T-cell (primary cell): ENCODE results near the gene BTN2A1. TPM values are rescaled to one million over a fixed set of nuclear protein-coding genes. Genes with fewer than 3 reads are reported as not detected.

Experiments used
- ATAC-seq, 4 experiments: fragments of 200-7000 bp in 3 of 4; fragments of 150-1000 bp in 1 of 4; cut with Tn5 transposase; replicated peaks in 1 of 4; 1 replicate in 3 of 4; 2 replicates in 1 of 4; pipeline ENCODE4 v1.10.0; 2021; ENCODE audit warnings: moderate library complexity in 3 of 4, mild to moderate bottlenecking in 2 of 4, moderate number of reproducible peaks in 1 of 4
- CTCF ChIA-PET, 2 donors: fragments of 300-600 bp; sonication (Branson Sonifier 250); formaldehyde crosslinking; loops; one replicate each; lab custom pipeline; 2022; ENCODE audit warnings: antibody characterized with exemption in 2 of 2; lab: Charles Lee
- POLR2A ChIA-PET, 2 donors: fragments of 300-600 bp; sonication (Branson Sonifier 250); formaldehyde crosslinking; loops; one replicate each; lab custom pipeline; 2022; ENCODE audit warnings: antibody characterized with exemption in 2 of 2; lab: Charles Lee
- DNase-seq, 35 experiments: peaks; one replicate each; pipeline versions ENCODE4 v3.0.0 to v3.0.0-alpha.2; 2013 to 2023
- H3K27ac ChIP-seq: one replicate; pipeline ENCODE4 v1.5.1; 2013; ENCODE audit warnings: low read length
- H3K27me3 ChIP-seq, 2 experiments: replicated peaks in 1 of 2; 1 replicate in 1 of 2; 2 replicates in 1 of 2; pipeline versions ENCODE4 v1.6.1 to v1.7.0; 2013; ENCODE audit warnings: low read length in 1 of 2, mixed read lengths in 1 of 2; ENCODE audit not compliant: control insufficient read depth in 2 of 2, insufficient read depth in 2 of 2; ENCODE audit errors: extremely low read depth in 1 of 2
- H3K36me3 ChIP-seq, 2 donors: 1 replicate in 1 of 2; 2 replicates in 1 of 2; pipeline versions ENCODE4 v1.6.1 to v1.7.0; 2013; ENCODE audit warnings: low read length in 1 of 2; ENCODE audit not compliant: control insufficient read depth in 2 of 2, insufficient read depth in 1 of 2; ENCODE audit errors: extremely low read depth in 1 of 2
- H3K4me1 ChIP-seq, 2 experiments: 1 replicate in 1 of 2; 2 replicates in 1 of 2; pipeline versions ENCODE4 v1.6.1 to v1.7.0; 2013; ENCODE audit warnings: low read length in 2 of 2, mixed read lengths in 1 of 2; ENCODE audit not compliant: insufficient read depth in 2 of 2, control insufficient read depth in 1 of 2; ENCODE audit errors: extremely low read depth in 1 of 2
- H3K4me3 ChIP-seq, 2 donors: 1 replicate in 1 of 2; 2 replicates in 1 of 2; pipeline versions ENCODE4 v1.5.1 to v1.7.0; 2013; ENCODE audit warnings: mild to moderate bottlenecking in 2 of 2, low read length in 1 of 2, moderate library complexity in 1 of 2; ENCODE audit not compliant: control insufficient read depth in 1 of 2; ENCODE audit errors: extremely low read depth in 1 of 2
- H3K9me3 ChIP-seq: 2 replicates; pipeline ENCODE4 v1.7.0; 2013
- H3K27ac Mint-ChIP-seq, 2 donors: one replicate each; pipeline ENCODE4 v1.8.0; 2020 to 2021; ENCODE audit warnings: mild to moderate bottlenecking in 2 of 2, mixed read lengths in 2 of 2
- H3K27me3 Mint-ChIP-seq, 2 donors: one replicate each; pipeline ENCODE4 v1.8.0; 2021 to 2022; ENCODE audit warnings: mixed read lengths in 2 of 2
- H3K36me3 Mint-ChIP-seq: one replicate; pipeline ENCODE4 v1.8.0; 2021; ENCODE audit warnings: mixed read lengths
- H3K4me1 Mint-ChIP-seq, 3 donors: one replicate each; pipeline ENCODE4 v1.8.0; 2020 to 2022; ENCODE audit warnings: mixed read lengths in 3 of 3, mild to moderate bottlenecking in 1 of 3
- H3K4me3 Mint-ChIP-seq, 3 donors: one replicate each; pipeline ENCODE4 v1.8.0; 2020 to 2022; ENCODE audit warnings: mild to moderate bottlenecking in 3 of 3, mixed read lengths in 3 of 3, moderate library complexity in 3 of 3
- H3K9me3 Mint-ChIP-seq, 3 donors: one replicate each; pipeline ENCODE4 v1.8.0; 2020 to 2022; ENCODE audit warnings: mixed read lengths in 3 of 3
- WGBS: methylation state at CpG from one replicate; pipeline ENCODE4 v1.1.5; 2013; ENCODE audit warnings: missing lambda C conversion rate; ENCODE audit not compliant: insufficient coverage; 5-methylcytosine and 5-hydroxymethylcytosine counted together
- total RNA-seq, 35 experiments: library from RNA in 6 of 35; stranded (reverse) in 6 of 35; fragments of 120-200 nt in 1 of 35; gene quantifications; one replicate each; pipeline versions ENCODE4 v1.2.1 to v1.2.4 and lab custom pipeline; 2013 to 2026

Gene BTN2A1
- total RNA-seq, 5 donors from 2014 or later (not counting 1 experiment from before 2014, with no cell fraction given) = 36.1 to 53.4 (median 47.9) TPM

GRCh38 chr6:26497610-26498009 lies 39.9 kb downstream of the BTN2A1 start:
- POLR2A ChIA-PET = interaction anchor here in 1 of 2 donors (0.5 kb wide), 1 partner anchor 491 kb away, joined by 8 read pairs; no protein-coding TSS in a partner anchor
- CTCF ChIA-PET = no interaction called here

GRCh38 chr6:26500102-26500501 lies 42.3 kb downstream of the BTN2A1 start, which contains the start of gene BTN1A1:
Gene BTN1A1 (plus strand): TSS chr6:26500303. CDS start chr6:26501287, 984 bp downstream.
- Mint-ChIP-seq H3K9me3 (no peaks in the 10 kb centered on the region), H3K27me3 (peaks cover 14 to 32% of the 10 kb centered on the region in 2 donors), H3K36me3 (no peaks in the 10 kb centered on the region), H3K4me3 (peak within 1 kb of the TSS; percentile 64 to 80 (median 70)), H3K27ac (no peak within 1 kb of the TSS), H3K4me1 (peaks cover 12 to 20% (median 18%) of the 10 kb centered on the region in 3 donors)
- Histone ChIP-seq H3K4me3 (peak within 1 kb of the TSS in 1 of 2 donors; percentile 71), H3K4me1 (peaks cover 0 to 14% of the 10 kb centered on the region in 2 experiments), H3K27ac (no peak within 1 kb of the TSS), H3K9me3 (no peaks in the 10 kb centered on the region), H3K36me3 (no peaks in the 10 kb centered on the region), H3K27me3 (peaks cover 2 to 27% of the 10 kb centered on the region in 2 experiments)
- WGBS = no CpG with 5 or more reads among the region's 2 CpGs
- ChIA-PET CTCF (no interaction called here), POLR2A (no interaction called here)
- ATAC-seq (no peak), DNase-seq (no peak)

More at GRCh38 chr6:26497610-26498009, 39.9 kb downstream of the BTN2A1 start:
- Mint-ChIP-seq H3K4me1 (peaks cover 12 to 37% (median 21%) of the 10 kb centered on the region in 3 donors), H3K9me3 (no peaks in the 10 kb centered on the region), H3K4me3 (no peak overlapping the region), H3K36me3 (no peaks in the 10 kb centered on the region), H3K27ac (no peak overlapping the region), H3K27me3 (peaks cover 8 to 23% of the 10 kb centered on the region in 2 donors)
- no peak for DNase-seq
- H3K27me3 ChIP-seq = peaks cover 2 to 16% of the 10 kb centered on the region in 2 experiments
- no peak overlapping the region for H3K27ac ChIP-seq
- no peaks in the 10 kb centered on the region for H3K9me3 ChIP-seq
- no peaks in the 10 kb centered on the region for H3K36me3 ChIP-seq
- H3K4me3 ChIP-seq = no peak overlapping the region
- no peak for ATAC-seq
- no CpG with 5 or more reads among the region's 4 CpGs for WGBS
- H3K4me1 ChIP-seq = peaks cover 0 to 14% of the 10 kb centered on the region in 2 experiments

- Histone ChIP-seq H3K27ac (no peak overlapping the region), H3K4me1 (peaks cover 0 to 14% of the 10 kb centered on the region in 2 experiments), H3K36me3 (no peaks in the 10 kb centered on the region), H3K9me3 (no peaks in the 10 kb centered on the region), H3K4me3 (peak overlapping the region; percentile 38 to 71), H3K27me3 (peaks cover 2 to 29% of the 10 kb centered on the region in 2 experiments)
- no peaks in the 10 kb centered on the region for H3K9me3 Mint-ChIP-seq
- peak; percentile 78 to 88 (median 86) for ATAC-seq
- peak overlapping the region; percentile 64 to 80 (median 70) for H3K4me3 Mint-ChIP-seq
- no peak overlapping the region for H3K27ac Mint-ChIP-seq
- H3K36me3 Mint-ChIP-seq = no peaks in the 10 kb centered on the region
- CTCF ChIA-PET = interaction anchor here in 1 of 2 donors (0.5 to 1.8 kb wide), 2 partner anchors 27 to 240 kb away, joined by 3 to 7 read pairs; no protein-coding TSS in a partner anchor
- H3K27me3 Mint-ChIP-seq = peaks cover 14 to 33% of the 10 kb centered on the region in 2 donors
- peaks cover 12 to 19% (median 18%) of the 10 kb centered on the region in 3 donors for H3K4me1 Mint-ChIP-seq
- DNase-seq = peak in 32 of 35 experiments; percentile 4 to 56 (median 22)
- POLR2A ChIA-PET = no interaction called here
- WGBS = 18% methylated on average over 45 of the region's 49 CpGs
Measured at GRCh38 chr6:26501482-26501986, 43.8 kb downstream of the BTN2A1 start.

- Histone ChIP-seq H3K36me3 (no peaks in the 10 kb centered on the region), H3K4me1 (peaks cover 0 to 14% of the 10 kb centered on the region in 2 experiments), H3K27ac (no peak overlapping the region), H3K9me3 (no peaks in the 10 kb centered on the region), H3K27me3 (peaks cover 2 to 29% of the 10 kb centered on the region in 2 experiments), H3K4me3 (peak overlapping the region; percentile 19 to 38)
- H3K9me3 Mint-ChIP-seq = no peaks in the 10 kb centered on the region
- peaks cover 12 to 19% (median 18%) of the 10 kb centered on the region in 3 donors for H3K4me1 Mint-ChIP-seq
- H3K27ac Mint-ChIP-seq = no peak overlapping the region
- H3K36me3 Mint-ChIP-seq = no peaks in the 10 kb centered on the region
- H3K27me3 Mint-ChIP-seq = peaks cover 14 to 33% of the 10 kb centered on the region in 2 donors
- ChIA-PET POLR2A (interaction anchor here in 1 of 2 donors (0.7 kb wide), 1 partner anchor 78 kb away, joined by 3 read pairs; no protein-coding TSS in a partner anchor), CTCF (interaction anchor here in 1 of 2 donors (1.8 kb wide), 1 partner anchor 28 kb away, joined by 7 read pairs; no protein-coding TSS in a partner anchor)
- ATAC-seq (peak in 3 of 4 experiments; percentile 27 to 49 (median 47)), DNase-seq (peak in 1 of 35 experiments; percentile 12)
- H3K4me3 Mint-ChIP-seq = peak overlapping the region; percentile 64 to 80 (median 70)
Measured at GRCh38 chr6:26502165-26502564, 44.4 kb downstream of the BTN2A1 start.

- no peak overlapping the region for H3K27ac Mint-ChIP-seq
- DNase-seq (no peak), ATAC-seq (no peak)
- H3K4me3 ChIP-seq = no peak overlapping the region
- ChIA-PET POLR2A (interaction anchor here in 1 of 2 donors (0.6 to 0.7 kb wide), 2 partner anchors 77 to 236 kb away, joined by 3 to 4 read pairs; no protein-coding TSS in a partner anchor), CTCF (interaction anchor here in 1 of 2 donors (1.8 kb wide), 1 partner anchor 28 kb away, joined by 7 read pairs; no protein-coding TSS in a partner anchor)
- WGBS = no CpG with 5 or more reads among the region's 3 CpGs
- H3K27me3 Mint-ChIP-seq = peaks cover 14 to 33% of the 10 kb centered on the region in 2 donors
- no peaks in the 10 kb centered on the region for H3K9me3 Mint-ChIP-seq
- peaks cover 2 to 29% of the 10 kb centered on the region in 2 experiments for H3K27me3 ChIP-seq
- H3K9me3 ChIP-seq = no peaks in the 10 kb centered on the region
- H3K36me3 ChIP-seq = no peaks in the 10 kb centered on the region
- H3K36me3 Mint-ChIP-seq = no peaks in the 10 kb centered on the region
- peaks cover 12 to 19% (median 18%) of the 10 kb centered on the region in 3 donors for H3K4me1 Mint-ChIP-seq
- peaks cover 0 to 14% of the 10 kb centered on the region in 2 experiments for H3K4me1 ChIP-seq
- no peak overlapping the region for H3K27ac ChIP-seq
- no peak overlapping the region for H3K4me3 Mint-ChIP-seq
Measured at GRCh38 chr6:26502626-26503025, 44.9 kb downstream of the BTN2A1 start.

- no peaks in the 10 kb centered on the region for H3K9me3 Mint-ChIP-seq
- Histone ChIP-seq H3K27me3 (peaks cover 0 to 16% of the 10 kb centered on the region in 2 experiments), H3K27ac (no peak overlapping the region), H3K9me3 (no peaks in the 10 kb centered on the region), H3K4me3 (no peak overlapping the region), H3K4me1 (no peaks in the 10 kb centered on the region), H3K36me3 (no peaks in the 10 kb centered on the region)
- DNase-seq = no peak
- ChIA-PET CTCF (no interaction called here), POLR2A (interaction anchor here in 1 of 2 donors (0.6 kb wide), 1 partner anchor 1188 kb away, joined by 4 read pairs; no protein-coding TSS in a partner anchor)
- no peaks in the 10 kb centered on the region for H3K4me1 Mint-ChIP-seq
- no peaks in the 10 kb centered on the region for H3K36me3 Mint-ChIP-seq
- no peak for ATAC-seq
- no peak overlapping the region for H3K4me3 Mint-ChIP-seq
- H3K27me3 Mint-ChIP-seq = peaks cover 6 to 11% of the 10 kb centered on the region in 2 donors
- H3K27ac Mint-ChIP-seq = no peak overlapping the region
- whole genome bisulfite sequencing = no CpG with 5 or more reads among the region's 3 CpGs
Measured at GRCh38 chr6:26507658-26508057, 49.9 kb downstream of the BTN2A1 start.
